ENCODE measurements around the gene PARD3. TPM values are rescaled to one million over a fixed set of nuclear protein-coding genes. Genes with fewer than 3 reads are reported as not detected.

The PARD3 gene
- total and polyA plus RNA-seq, 2 donors (not counting 3 experiments of a cell fraction or from before 2014, with no cell fraction given), result 7.3 to 24.1 TPM

DNA sequence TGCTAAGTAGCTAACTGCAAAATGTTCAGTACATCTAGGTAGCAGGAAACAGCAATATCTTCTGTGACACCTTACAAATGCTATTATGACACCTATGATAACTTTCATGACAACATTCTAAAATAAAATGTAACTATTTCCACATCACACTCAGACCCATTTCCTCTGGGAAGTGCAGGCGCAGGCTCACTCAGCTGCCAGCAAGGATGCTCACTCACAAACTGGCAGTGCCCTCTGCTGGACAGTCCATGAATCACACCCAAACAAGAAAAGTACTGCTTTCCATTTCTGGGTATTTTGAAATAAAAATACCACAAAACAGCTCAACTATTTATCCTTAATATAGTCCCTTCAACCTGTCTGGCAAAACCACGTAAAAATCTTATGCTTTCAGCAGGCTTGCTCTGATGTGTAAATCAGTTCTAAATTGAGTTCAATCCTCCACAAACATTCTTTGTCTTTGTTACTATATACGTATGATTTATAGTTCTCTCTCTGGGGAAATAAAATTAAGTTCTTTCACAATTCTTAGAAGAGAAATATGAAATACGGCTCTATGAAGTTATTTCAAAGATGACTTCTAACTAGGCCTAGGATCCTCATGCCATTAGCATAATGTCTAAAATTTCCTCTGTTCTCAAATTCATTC is 176.6 kb downstream of the PARD3 start:
- POLR2A ChIA-PET, result no interaction called here

GRCh38 chr10:34637418-34637911 is 177.6 kb downstream of the PARD3 start:
- H3K4me3 ChIP-seq (replicated peaks in 1 of 3; ENCODE audit: insufficient read depth in 1 of 3, low read depth in 1 of 3, low read length in 3 of 3), result no peak overlapping the region
- H2AFZ ChIP-seq (ENCODE audit: low read depth, low read length), result no peak overlapping the region
- BruUV-seq (replicated peaks), result no TSS peak
- H3K36me3 ChIP-seq (ENCODE audit: control insufficient read depth in 2 of 2, extremely low read depth in 1 of 2, insufficient read depth in 2 of 2, low read length in 2 of 2), result no peaks in the 10 kb centered on the region
- no peaks in the 10 kb centered on the region for H3K27me3 ChIP-seq (ENCODE audit: control insufficient read depth in 2 of 2, insufficient read depth in 2 of 2, low read length in 2 of 2)
- peak; percentile 76 for FAIRE-seq
- CTCF ChIA-PET, result interaction anchor here (0.7 to 3.7 kb wide), 31 partner anchors 8 to 1521 kb away, joined by 3 to 109 read pairs (median 4); partner anchors contain the start of gene NRP1
- POLR2A ChIA-PET, result no interaction called here
- no peak for TF ChIP-seq GATA2 (IDR thresholded peaks at IDR 0.05; ENCODE audit: insufficient read depth, insufficient read length, low read depth, low read length)
- TF ChIP-seq, protein P1, sequence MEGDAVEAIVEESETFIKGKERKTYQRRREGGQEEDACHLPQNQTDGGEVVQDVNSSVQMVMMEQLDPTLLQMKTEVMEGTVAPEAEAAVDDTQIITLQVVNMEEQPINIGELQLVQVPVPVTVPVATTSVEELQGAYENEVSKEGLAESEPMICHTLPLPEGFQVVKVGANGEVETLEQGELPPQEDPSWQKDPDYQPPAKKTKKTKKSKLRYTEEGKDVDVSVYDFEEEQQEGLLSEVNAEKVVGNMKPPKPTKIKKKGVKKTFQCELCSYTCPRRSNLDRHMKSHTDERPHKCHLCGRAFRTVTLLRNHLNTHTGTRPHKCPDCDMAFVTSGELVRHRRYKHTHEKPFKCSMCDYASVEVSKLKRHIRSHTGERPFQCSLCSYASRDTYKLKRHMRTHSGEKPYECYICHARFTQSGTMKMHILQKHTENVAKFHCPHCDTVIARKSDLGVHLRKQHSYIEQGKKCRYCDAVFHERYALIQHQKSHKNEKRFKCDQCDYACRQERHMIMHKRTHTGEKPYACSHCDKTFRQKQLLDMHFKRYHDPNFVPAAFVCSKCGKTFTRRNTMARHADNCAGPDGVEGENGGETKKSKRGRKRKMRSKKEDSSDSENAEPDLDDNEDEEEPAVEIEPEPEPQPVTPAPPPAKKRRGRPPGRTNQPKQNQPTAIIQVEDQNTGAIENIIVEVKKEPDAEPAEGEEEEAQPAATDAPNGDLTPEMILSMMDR (IDR thresholded peaks at IDR 0.05; ENCODE audit: extremely low read depth in 1 of 2, insufficient read depth in 1 of 2, low read depth in 1 of 2, low read length in 2 of 2), result peak; percentile 91 to 95
- peaks cover 4% of the 10 kb centered on the region for H3K4me1 ChIP-seq (ENCODE audit: control insufficient read depth, extremely low read depth, insufficient read depth, low read length)
- H3K9ac ChIP-seq (replicated peaks; ENCODE audit: extremely low read depth, insufficient read depth, low read length), result no peak overlapping the region
- H3K27ac ChIP-seq (ENCODE audit: insufficient read depth, low read depth, low read length), result no peak overlapping the region
- no peaks in the 10 kb centered on the region for H3K79me2 ChIP-seq (ENCODE audit: control insufficient read depth, insufficient read depth, low read length)
- H3K4me2 ChIP-seq (ENCODE audit: insufficient read depth, low read length), result no peak overlapping the region
- H3K9me3 ChIP-seq (replicated peaks; ENCODE audit: control insufficient read depth, insufficient read depth, low read length), result no peaks in the 10 kb centered on the region
- intact Hi-C loops (cut with micrococcal nuclease), result loop anchor here (1.0 to 10.0 kb wide), 6 partner anchors 230 to 1843 kb away; no protein-coding TSS in a partner anchor
- no peaks in the 10 kb centered on the region for H3K9me1 ChIP-seq (replicated peaks; ENCODE audit: control insufficient read depth, extremely low read depth, insufficient read depth, low read length)
- DNase-seq (ENCODE audit: low read depth, low spot score), result peak; percentile 57
- dilution Hi-C loops (cut with MboI; ENCODE audit: extremely low pct_ligation_motif_present, low sequenced_read_pairs), result no loop called here
- no peaks in the 10 kb centered on the region for H4K20me1 ChIP-seq (replicated peaks; ENCODE audit: control insufficient read depth, extremely low read depth, insufficient read depth, low read length)

More for the DNA sequence above, 176.6 kb downstream of the PARD3 start:
- DNase-seq (ENCODE audit: low read depth, low spot score) (peak; percentile 88), FAIRE-seq (peak; percentile 79)
- H3K27me3 ChIP-seq (ENCODE audit: control insufficient read depth in 2 of 2, insufficient read depth in 2 of 2, low read length in 2 of 2), result no peaks in the 10 kb centered on the region
- no peaks in the 10 kb centered on the region for H3K9me1 ChIP-seq (replicated peaks; ENCODE audit: control insufficient read depth, extremely low read depth, insufficient read depth, low read length)
- no peak overlapping the region for H3K27ac ChIP-seq (ENCODE audit: insufficient read depth, low read depth, low read length)
- H4K20me1 ChIP-seq (replicated peaks; ENCODE audit: control insufficient read depth, extremely low read depth, insufficient read depth, low read length), result no peaks in the 10 kb centered on the region
- H3K4me2 ChIP-seq (ENCODE audit: insufficient read depth, low read length), result no peak overlapping the region
- no TSS peak for BruUV-seq (replicated peaks)
- CTCF ChIA-PET, result interaction anchor here (0.6 to 3.7 kb wide), 55 partner anchors 9 to 1629 kb away, joined by 3 to 109 read pairs (median 3); partner anchors contain the start of gene NRP1
- H3K79me2 ChIP-seq (ENCODE audit: control insufficient read depth, insufficient read depth, low read length), result no peaks in the 10 kb centered on the region
- peaks cover 4% of the 10 kb centered on the region for H3K4me1 ChIP-seq (ENCODE audit: control insufficient read depth, extremely low read depth, insufficient read depth, low read length)
- no peak overlapping the region for H3K9ac ChIP-seq (replicated peaks; ENCODE audit: extremely low read depth, insufficient read depth, low read length)
- H3K4me3 ChIP-seq (replicated peaks in 1 of 3; ENCODE audit: insufficient read depth in 1 of 3, low read depth in 1 of 3, low read length in 3 of 3), result no peak overlapping the region
- TF ChIP-seq, protein P1 (IDR thresholded peaks at IDR 0.05; ENCODE audit: extremely low read depth in 1 of 2, insufficient read depth in 1 of 2, low read depth in 1 of 2, low read length in 2 of 2), result peak; percentile 81 to 89
- TF ChIP-seq POLR2AphosphoS5 (IDR thresholded peaks at IDR 0.05; ENCODE audit: insufficient read depth, low read depth, low read length), result no peak
- dilution Hi-C loops (cut with MboI; ENCODE audit: extremely low pct_ligation_motif_present, low sequenced_read_pairs) (no loop called here), intact Hi-C loops (cut with micrococcal nuclease) (loop anchor here (1.0 to 10.0 kb wide), 9 partner anchors 112 to 1844 kb away; partner anchors contain the start of gene NRP1)
- H3K36me3 ChIP-seq (ENCODE audit: control insufficient read depth in 2 of 2, extremely low read depth in 1 of 2, insufficient read depth in 2 of 2, low read length in 2 of 2), result no peaks in the 10 kb centered on the region
- H2AFZ ChIP-seq (ENCODE audit: low read depth, low read length), result no peak overlapping the region
- H3K9me3 ChIP-seq (replicated peaks; ENCODE audit: control insufficient read depth, insufficient read depth, low read length), result no peaks in the 10 kb centered on the region
